NCI-H526 treated with DMSO at 0.1 percent for 48 hours (cell line): ENCODE data around the gene RGL1.

ENCODE experiments used
- DNase-seq: peaks from one replicate; lab custom pipeline; 2025; lab: John Stamatoyannopoulos, UW

RGL1 gene

DNA sequence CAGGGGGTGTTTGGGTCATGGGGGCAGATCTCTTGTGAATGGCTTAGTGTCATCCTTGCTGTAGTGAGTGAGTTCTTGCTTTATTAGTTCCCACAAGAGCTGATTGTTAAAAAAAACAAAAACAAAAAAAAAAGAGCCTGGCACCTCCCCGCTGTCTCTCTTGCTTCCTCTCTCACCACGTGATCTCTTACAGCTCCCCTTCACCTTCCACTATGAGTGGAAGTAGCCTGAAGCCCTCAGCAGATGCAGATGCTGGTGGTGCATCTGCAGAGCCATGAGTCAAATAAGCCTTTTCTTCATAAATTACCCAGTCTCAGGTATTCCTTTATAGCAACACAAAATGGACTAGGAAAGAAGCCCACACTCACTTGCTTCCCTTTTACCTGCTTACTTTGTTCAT is 17.2 kb upstream of the RGL1 start:
- DNase-seq = no peak

DNA sequence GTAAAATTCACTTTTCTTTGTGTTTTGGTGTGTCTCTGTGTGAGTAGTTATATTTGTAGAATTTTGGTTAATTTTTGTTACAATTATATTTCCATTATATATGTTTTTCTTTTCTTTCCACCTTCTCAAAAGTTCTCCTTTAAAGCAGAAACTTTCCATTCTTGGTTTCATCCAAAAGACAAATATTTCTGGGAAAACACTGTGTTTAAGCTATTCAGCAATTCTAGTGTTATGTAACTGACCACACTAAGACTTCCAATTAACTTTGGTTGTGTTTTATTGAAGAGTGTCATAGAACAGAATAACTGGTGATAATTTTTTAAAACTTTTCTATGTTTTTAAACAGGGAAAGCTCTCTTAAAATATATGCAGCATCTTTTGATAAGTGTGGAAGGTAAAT is 13.6 kb upstream of the RGL1 start:
- DNase-seq = no peak

DNA sequence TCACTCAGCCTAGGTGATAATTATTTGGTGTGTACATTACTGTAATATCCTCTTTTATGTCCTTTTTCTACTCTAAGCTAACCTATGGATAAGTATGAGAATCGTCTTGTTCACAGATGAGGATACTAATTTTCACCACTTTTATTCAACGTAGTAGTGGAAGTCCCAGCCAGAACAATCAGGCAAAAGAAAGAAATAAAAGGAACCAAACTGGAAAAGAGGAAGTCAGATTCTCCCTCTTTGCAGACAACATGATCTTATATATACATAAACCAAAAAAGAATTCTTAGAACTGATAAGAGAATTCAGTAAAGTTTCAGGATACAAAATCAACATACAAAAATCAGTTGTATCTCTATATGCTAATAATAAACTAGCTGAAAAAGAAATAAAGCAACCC is 12.6 kb upstream of the RGL1 start:
- no peak for DNase-seq

DNA sequence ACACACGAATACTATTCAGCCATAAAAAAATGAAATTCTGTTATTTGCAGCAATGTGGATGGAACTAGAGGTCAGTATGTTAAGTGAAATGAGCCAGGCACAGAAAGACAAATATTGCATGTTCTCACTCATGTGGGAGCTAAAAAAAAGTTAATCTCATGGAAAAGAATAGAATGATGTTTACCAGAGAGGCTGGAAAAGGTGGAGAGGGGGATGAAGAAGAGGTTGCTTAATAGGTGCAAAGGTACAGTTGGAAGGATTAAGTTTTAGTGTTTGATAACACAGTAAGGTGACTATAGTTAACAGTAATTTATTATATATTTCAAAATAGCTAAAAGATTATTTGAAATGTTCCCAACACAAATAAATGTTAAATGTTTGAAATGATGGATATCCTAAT is 10.8 kb upstream of the RGL1 start:
- DNase-seq = no peak

DNA sequence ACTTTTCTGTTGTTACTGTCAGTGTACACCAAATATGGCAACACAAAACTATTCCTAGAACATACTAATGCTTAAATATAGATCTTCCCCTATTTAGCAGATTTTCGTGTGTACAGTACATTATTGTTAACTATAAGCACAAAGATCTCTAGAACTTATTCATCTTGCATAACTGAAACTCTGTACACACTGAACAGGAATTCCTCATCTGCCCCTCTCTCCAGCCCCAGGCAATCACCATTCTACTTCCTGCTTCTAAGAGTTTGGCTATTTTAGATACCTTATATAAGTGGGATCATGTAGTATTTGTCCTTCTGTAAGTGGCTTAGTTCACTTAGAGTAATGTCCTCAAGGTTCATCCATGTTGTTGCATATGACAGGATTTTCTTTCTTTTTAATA is 4.5 kb upstream of the RGL1 start:
- DNase-seq = no peak

DNA sequence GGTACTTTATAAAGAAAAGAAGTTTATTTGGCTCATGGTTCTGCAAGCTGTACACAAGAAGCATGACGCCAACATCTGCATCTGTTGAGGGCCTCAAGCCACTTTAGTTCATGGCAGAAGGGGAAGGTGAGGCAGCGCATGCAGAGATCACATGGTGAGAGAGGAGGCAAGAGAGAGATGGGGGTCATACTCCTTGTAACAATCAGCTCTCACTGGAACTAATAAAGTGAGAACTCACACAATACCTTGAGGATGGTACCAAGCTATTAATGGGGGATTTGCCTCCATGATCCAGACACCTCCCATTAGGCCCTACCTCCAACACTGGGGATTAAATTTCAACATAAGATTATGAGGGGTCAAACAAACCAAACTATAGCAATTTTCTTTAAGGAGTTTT is 3.3 kb upstream of the RGL1 start:
- DNase-seq = no peak

DNA sequence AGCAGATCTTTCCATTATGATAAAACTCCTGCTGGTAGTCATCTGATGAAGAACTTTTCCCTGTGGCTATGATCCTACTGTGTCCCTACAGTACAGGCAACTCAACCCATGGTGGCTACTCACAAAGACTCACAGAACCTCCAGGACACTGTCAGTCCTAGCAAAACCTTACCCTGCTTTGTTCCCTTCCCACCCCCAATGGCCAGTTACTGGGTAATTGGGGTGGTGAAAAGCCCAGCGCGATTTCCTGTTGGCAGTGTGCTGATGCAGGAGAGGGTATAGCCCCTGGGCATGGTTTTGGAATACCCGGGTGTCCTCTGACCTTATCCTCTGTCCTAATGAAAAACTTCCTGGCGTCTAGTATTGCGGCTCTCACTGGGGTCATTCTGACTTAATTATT is 533 bp upstream of the RGL1 start:
- peak; percentile 89 for DNase-seq

DNA sequence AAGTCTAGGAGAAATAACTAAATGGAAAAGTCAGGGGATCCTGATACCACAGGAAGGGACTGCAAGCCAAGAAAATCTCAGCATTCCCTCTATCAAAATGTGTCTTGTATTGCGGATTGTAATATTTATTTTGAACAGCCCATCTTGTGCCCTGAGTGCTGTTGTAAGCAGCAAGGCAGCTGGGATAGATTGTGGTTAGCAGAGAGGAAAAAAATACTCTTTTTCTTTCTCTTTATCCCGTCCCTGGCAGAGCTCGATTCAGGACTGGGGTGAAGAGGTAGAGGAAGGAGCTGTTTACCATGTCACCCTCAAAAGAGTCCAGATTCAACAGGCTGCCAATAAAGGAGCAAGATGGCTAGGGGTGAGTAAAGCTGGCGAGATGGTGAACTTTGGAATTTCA is 1.2 kb downstream of the RGL1 start:
- DNase-seq = peak; percentile 59

DNA sequence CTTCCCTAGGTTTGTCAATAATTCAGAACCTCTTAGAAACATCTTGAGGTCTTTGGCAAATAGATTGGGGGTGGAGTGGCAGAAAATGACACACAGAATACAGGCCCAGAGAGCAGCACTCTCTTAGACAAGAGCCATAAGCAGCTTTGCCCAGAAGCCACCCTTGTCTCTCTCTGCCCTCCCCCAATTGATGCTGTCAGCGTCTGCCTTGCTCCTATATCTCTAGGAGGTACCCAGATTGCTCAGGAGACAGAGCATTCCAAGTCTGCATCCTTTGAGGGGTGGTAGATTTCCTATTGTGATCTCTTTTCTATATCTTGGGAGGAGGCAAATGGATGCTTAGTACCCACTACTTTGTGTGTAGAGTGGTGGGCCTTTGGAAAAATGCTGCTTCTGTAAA is 1.8 kb downstream of the RGL1 start:
- DNase-seq = peak; percentile 62

DNA sequence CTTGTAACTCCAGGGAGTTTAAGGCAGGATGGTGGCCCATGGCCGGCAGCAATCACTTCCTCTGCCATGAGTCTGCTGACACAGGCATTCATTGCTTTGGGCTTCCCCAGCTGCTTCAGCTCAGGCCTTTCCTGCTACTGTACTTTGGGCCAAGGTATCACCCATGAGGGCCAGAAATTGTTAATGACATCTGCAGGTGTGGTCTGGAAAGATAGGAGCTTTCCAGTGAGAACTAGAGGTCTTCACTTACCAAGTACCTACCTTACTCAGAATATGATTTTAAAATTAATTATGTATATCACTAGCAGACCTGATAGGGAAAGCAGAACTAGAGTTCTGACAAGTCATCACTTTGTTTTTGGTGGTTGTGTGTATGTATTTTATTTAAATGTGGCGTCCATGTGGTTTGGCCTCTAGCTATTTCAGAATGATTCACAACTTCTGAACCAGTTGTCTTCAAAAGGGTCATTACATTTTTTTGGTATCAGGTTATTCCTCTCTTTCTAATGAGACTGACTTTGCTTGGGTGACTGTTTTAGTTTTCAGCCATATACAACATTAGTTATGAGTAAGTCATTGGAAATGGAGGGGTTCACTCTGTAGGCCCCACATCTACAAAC is 2.7 kb downstream of the RGL1 start:
- no peak for DNase-seq

DNA sequence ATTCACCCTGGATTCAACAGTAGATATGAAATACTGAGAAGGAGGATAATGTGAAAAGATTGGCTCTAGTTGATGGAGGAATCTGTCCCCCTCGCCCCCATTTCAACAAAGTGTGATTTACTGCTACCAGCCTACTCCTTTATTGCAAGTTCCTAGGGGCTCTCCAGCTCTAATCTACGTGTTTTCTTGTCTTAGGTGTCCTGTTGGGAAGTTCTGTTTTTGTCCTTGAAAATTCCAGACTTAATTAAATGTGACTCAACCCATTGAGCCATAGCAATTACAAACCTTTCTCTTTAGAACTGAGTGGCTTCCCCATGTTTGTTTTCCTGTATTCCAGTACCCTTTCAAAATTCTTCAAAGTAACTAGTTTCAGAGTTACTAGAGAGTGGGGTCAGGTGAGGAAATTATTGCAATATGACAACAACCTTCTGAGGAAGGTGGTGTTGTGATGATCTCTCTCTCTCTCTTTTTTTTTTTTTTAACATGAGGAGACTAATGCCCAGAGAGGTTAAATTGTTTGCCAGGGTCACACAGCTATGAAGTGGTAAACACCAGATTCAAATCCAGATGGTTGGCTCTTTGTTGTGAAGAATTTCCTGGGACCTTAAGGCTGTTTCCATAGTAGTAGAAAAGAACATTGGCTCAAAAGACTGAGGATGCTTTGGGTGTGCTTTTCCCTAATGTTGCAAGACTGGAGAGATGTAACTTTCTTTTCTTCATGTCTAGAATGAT is 3.5 kb downstream of the RGL1 start:
- DNase-seq = no peak

DNA sequence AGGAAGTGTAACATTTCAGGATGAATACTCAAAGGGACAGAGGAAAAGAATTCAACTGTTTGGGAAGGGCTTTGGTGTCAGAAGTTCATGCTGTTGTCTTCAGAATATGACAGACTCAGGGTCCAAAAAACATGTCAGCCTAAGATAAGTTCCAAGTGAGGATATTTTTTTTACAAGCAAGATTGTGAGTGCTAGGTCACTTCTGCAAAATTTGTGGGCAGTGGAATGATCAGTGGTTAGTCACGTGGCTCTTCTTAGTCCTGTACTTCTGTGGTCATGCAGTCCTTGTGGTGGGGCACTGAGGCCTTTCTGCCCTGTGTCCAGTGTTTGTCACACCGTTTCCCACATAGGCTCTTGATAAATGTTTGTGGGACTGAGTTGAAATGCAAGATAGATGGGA is 5.2 kb downstream of the RGL1 start:
- no peak for DNase-seq

DNA sequence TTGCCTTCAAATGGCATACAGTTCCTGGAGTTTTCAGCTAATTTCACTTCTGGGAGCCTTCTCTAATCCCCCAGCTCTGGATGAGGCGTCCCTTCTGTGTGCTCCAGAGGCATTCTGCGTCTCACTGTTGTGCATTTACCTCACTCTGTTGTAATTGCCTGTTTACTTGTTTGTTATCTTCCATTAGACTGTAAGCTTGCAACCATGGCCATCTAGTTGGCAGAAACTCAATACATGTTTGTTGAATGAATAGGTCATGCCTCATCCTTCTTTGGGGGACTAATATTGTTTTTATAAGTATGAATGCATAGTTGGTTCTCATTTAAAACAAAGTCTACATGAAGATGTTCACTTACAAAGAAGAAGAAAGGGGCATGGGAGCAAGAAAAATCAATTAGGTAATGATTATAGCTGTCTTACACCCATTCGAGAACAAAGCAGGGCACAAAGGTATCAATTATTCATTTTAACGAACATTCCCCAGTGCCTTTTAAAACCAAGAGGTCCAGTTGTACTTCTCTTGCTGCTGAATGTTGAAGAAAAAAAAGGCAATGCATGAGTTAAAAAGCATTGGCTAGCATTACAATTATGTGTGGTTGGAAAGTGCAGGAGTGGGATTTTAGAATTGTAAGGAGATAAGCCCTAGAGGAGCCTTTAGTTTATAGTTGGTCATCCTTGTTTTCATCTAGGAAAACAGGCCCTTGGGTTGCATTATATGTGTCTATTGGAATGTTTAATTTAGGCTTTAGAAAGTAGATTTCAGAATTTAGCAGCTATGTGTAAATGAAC is 6.0 kb downstream of the RGL1 start:
- DNase-seq = no peak

DNA sequence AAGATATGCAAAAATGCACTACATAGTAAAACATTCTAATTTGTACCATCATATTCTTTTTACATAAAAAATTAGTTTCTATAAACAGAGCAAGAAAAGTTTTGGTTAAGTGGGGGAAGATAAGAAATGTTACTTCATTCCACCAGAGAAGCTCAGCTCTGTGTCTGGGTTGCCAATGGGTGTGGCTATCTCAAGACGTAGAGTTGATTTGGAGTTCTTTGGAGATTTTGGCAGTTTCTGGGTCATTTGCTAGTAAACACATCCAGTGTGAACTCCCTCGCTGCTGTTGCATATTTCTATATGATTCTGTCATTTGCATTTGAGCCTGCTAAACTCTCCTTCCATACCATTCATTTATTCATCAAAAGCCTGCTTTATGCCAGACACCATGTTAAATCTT is 7.2 kb downstream of the RGL1 start:
- DNase-seq = no peak

DNA sequence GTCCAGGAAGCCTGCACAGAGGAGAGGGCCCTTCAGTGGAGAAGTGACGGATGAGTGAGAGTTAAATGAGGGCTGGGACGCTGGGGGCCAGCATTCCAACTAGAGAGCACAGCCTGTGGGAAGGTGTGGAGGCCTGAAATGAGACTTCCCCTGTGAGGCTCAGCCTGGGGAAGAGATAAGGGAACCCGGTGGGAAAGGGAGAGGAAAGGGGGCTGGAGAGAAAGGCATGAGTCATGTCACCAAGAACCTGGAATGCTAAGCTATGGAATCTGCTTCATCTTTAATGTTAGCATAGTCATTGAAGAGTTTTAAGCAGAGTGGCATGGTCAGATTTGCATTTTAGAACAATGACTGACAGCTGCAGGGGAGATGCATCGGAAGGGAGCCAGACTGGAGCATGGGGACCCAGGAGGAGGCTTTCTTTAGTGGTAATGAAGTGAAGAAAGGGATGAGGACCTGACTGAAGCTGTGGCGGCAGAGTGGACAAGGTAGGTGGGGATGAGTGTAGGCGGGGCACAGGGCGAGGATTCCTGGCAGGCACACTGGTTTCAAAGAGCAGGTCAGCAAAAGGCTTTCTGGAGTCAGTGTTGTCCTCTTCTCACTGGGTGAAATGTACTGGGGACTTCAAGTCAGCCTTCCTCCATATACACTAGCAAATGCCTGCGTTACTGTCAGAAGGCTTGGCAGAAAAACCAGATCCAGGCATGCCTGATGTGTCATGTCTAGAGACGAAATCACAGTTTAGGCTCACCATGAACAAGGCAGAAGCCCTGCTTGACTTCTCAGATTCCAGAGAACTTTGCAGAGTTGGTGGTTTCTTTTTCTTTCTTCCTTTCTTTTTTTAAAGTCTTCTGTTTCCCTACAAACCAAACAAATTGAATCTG is 8.0 kb downstream of the RGL1 start:
- DNase-seq = peak; percentile 52

DNA sequence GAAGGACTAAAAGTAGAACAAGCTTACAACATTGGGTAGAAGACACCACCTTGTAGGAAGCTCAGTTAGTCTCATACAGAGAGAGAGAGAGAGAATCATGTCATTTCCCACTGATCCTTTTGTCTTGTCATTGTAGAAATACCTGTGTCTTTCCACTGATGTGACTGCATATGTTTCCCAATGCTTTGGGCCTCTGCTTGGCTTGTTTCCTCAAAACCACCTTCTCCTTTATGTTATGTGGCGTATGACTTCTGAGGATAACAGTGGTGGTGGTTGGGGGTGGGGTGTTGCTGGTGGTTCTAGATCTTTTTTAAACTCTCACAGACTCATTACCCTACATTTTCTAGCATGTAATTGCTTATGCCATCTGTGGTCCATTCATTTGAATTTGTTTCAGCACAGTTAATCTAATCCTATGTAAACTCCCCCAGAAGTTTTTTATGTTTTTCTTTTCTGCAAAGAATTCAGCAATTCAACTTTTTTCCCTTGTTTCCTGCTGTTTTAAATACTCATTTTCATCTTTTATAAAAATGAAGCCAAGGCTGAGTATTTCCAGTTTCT is 9.3 kb downstream of the RGL1 start:
- DNase-seq = no peak

DNA sequence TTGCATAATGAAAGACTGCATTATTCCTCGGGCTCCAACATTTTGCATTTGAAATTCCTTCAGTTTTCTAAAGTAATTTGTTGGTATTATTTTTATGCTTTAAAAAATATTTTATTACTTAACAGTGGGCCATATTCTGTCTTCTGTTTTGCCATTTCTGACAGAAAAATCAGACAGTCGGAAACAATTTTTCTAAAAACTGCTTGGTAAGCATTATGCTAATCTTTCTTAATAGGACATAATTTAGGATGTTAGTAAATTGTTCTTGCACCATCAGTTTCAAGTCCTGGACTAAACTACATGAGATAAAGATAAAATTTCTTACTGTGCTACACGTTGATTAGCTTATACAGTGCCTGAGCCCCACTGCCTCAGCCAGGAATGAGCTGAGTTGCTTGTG is 11.2 kb downstream of the RGL1 start:
- DNase-seq = no peak

DNA sequence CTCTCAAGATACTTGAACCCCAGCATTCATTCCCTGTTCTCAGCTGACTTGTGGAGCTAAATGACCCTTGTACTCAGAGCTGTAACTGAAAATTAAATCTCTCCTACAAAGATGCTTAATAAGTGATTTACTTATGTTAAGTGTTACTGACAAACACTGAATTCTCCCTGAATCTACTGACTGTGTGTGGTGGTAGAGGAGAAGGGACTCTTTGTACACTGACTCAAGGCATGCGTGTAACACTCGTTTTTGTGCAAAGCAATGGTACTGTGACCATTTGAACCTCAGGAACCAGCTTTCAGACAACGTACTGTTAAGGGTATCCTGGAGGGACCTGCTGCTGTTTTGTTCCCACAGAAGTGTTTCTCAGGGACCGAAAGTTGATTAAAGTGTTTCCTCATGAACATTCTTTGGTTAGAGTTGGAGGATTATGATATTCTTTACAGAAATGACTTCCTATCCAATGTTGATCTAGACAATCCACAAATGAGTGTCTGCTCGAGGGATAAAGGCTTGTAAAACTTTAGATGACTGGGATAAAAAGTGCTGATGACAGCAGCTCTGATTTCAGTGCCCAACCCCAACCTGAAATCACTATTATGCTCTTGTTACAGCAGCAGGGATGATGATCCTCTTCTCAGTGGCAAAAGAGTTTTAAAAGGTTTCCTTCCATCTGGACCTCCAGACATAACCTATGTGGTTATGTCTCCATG is 12.8 kb downstream of the RGL1 start:
- DNase-seq = no peak

DNA sequence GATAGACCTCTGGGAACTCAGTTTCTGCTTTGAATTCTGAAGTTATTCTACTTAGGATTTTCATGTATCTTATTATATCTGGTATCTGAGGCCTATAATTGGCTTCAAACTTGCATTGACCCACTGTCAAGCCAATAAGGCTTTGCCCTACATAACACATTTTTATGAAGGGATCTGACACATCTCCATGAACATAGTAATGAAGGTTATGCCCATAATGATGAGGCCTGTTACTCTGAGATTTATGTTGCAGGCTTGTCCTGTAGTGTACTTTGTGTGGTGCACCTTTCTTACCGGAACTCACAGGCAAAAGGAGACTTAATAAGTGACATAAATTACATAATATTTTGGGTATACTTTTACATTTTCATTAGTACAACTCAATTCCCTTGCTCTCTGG is 14.1 kb downstream of the RGL1 start:
- DNase-seq = no peak

DNA sequence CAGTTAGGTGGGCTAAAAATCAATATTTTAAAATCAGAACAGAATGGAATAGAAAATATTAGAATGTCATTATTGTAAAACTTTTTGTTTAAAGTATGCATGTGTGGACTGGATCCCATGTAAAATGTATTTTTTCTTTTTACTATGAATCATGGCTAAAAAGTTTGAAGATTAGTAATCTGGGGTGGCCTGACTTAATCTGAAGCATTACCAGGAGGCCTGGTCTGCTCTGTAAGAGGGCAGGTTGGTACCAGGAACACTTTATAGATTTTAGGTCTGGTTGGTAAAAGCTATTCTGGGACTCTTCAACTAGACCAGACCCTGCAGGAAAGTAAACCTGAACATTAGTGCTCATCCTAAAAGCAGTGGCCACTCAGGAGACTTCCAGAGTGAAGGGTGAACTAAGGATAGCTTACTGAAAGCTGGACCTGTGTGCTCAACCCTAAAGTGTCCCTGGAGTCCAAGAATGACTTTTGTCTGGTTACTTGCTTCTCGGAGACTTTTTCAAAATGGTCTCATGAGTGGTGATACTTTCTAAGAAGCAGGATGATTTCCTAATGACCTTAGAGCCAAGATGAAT is 16.5 kb downstream of the RGL1 start:
- no peak for DNase-seq
